ENCODE data around the gene NT5C.

The NT5C gene

DNA sequence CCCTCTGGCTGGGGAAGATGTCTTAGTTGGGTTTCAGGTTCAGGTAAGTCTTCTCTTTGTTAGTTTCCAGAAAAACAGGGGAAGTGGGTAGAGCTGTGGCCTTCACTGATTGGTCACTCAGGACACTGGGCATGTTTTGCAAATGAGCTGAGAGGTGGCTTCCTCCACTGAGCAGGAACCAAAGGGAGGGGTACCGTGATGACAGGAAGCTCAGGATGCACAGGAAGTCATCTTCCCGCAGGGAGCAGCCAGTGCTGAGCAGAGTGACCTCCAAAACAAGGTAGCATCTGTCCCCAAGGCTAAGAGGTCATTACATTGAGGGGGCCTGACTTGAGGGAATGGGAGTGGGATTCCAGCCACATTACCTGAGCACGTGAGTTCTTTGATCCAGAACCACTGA is 5.6 kb downstream of the NT5C start:
- no peak overlapping the region for H3K4me3 ChIP-seq (replicated peaks; ENCODE audit: low read depth, low read length)
- no peak for DNase-seq (ENCODE audit: extremely low read depth, low read depth)
- TF ChIP-seq, protein P1, sequence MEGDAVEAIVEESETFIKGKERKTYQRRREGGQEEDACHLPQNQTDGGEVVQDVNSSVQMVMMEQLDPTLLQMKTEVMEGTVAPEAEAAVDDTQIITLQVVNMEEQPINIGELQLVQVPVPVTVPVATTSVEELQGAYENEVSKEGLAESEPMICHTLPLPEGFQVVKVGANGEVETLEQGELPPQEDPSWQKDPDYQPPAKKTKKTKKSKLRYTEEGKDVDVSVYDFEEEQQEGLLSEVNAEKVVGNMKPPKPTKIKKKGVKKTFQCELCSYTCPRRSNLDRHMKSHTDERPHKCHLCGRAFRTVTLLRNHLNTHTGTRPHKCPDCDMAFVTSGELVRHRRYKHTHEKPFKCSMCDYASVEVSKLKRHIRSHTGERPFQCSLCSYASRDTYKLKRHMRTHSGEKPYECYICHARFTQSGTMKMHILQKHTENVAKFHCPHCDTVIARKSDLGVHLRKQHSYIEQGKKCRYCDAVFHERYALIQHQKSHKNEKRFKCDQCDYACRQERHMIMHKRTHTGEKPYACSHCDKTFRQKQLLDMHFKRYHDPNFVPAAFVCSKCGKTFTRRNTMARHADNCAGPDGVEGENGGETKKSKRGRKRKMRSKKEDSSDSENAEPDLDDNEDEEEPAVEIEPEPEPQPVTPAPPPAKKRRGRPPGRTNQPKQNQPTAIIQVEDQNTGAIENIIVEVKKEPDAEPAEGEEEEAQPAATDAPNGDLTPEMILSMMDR (IDR thresholded peaks at IDR 0.05; ENCODE audit: low read depth, low read length, missing control alignments) = no peak

DNA sequence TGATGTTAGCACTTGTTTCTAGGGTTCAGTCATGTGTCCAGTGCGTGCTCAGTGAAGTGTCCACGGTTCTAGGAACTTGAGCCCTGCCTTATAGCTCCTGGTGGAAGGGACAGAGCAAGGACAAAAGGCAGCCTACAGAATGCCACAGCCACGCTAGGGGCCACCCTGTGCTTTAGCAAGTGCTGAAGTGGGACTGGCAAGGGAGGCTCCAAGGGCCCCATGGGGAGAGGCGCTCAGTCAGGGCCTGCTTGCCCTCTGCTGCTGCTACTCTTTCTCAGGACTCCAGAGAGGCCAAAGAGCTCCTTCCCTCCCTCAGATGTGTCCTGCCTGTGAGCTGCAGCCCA is 6.8 kb downstream of the NT5C start:
- no peak overlapping the region for H3K4me3 ChIP-seq (replicated peaks; ENCODE audit: low read depth, low read length)
- no peak for DNase-seq (ENCODE audit: extremely low read depth, low read depth)
- TF ChIP-seq, protein P1 (IDR thresholded peaks at IDR 0.05; ENCODE audit: low read depth, low read length, missing control alignments) = no peak

DNA sequence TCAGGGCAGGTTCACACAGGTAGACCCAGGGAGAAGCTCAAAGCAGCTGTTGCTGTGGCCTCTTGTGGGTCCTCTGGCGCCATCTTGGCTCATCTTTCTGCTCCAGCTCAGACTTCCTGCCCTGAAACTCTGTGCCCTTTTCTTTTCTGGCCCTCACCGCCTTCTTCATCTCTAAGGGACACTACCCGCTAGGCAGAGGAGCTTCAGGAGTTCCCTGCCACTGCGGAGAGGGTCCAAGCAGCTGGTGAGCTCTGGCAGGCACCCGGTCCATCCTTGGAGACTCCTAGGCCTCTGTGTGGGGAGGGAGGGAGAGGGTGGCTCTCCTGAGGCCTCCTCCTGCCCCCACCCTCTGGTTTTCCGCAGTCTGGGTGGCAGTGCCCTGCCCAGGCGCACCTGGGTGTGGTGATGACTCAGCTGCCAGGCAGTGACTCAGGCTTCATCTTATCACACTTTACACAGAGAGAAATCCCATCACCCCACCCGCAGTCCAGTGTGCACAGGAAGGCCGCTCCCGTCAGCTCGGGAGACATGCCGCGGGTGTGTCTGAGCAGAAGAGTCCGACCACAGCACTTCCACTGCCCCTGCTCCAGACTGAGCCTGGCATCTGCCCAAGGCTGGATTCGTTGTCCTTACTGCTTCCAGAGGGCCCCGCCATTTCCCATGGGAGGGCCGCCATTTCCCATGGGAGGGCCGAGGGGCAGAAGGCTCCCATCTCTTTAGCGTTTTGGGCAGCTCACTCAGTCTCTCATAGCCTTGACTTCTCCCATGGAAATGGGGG is 7.3 kb downstream of the NT5C start:
- TF ChIP-seq, protein P1 (IDR thresholded peaks at IDR 0.05; ENCODE audit: low read depth, low read length, missing control alignments) = no peak
- DNase-seq (ENCODE audit: extremely low read depth, low read depth) = peak; percentile 42
- no peak overlapping the region for H3K4me3 ChIP-seq (replicated peaks; ENCODE audit: low read depth, low read length)

DNA sequence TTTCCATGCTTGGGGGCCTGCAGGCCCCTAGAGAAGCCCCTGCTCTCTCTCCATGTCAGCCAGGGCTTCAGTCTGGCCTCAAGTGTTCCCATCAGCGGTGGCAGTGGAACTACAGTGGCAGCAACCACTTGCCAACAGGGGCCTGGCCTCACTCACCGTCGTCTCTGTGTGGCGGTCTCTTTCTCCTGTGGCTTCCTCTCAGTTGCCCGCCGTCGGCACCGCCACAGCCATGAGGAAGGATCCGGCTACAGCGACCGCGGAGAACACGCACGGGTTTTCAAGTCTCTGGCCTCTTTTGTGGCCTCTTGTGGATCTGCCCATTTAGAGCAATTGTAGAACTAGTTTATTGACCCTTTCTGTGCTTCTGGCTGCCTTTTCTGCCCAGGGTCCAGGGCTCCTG is 13.2 kb downstream of the NT5C start:
- no peak overlapping the region for H3K4me3 ChIP-seq (replicated peaks; ENCODE audit: low read depth, low read length)

DNA sequence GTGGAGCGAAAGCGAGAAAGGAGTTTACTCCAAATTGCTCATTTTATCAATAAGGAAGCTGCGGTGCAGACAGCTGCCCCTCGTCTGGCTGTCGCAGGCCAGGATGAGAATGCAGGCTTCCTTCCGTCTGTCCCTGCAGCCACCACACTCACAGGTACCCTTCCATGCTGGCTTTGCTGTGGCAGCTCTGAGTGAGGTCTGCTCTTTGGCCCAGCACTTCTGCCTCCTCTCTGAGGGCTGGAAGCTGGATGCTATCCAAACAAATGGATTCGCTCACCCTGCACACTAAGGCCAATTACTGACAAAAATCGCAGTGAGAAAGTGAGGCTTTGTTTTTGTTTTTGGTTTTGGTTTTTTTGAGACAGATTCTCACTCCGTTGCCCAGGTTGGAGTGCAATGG is 14.8 kb downstream of the NT5C start:
- no peak for DNase-seq (ENCODE audit: extremely low read depth, low read depth)
- TF ChIP-seq, protein P1 (IDR thresholded peaks at IDR 0.05; ENCODE audit: low read depth, low read length, missing control alignments) = no peak
- no peak overlapping the region for H3K4me3 ChIP-seq (replicated peaks; ENCODE audit: low read depth, low read length)

More for the DNA sequence above, 13.2 kb downstream of the NT5C start:
- DNase-seq (ENCODE audit: extremely low read depth, low read depth) = no peak
- TF ChIP-seq, protein P1 (IDR thresholded peaks at IDR 0.05; ENCODE audit: low read depth, low read length, missing control alignments) = no peak

DNA sequence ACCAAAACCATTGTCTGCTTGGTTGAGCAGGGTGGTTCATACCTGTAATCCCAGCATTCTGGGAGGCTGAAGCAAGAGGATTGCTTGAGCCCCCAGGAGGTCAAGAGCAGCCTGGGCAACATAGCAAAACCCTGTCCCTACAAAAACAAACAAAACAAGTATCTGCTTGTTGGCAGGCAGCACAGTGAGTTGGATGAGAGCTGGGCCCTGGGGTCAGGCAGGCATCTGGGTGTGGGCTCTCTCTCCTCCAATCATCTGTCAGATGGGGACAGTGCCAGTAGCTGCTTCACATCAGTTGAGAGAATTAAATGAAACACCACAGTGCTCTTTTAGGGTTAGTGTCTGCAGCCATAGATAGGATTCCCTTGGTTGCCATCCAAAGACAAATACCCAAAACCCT is 16.0 kb downstream of the NT5C start:
- TF ChIP-seq, protein P1 (IDR thresholded peaks at IDR 0.05; ENCODE audit: low read depth, low read length, missing control alignments) = no peak
- DNase-seq (ENCODE audit: extremely low read depth, low read depth) = no peak
- no peak overlapping the region for H3K4me3 ChIP-seq (replicated peaks; ENCODE audit: low read depth, low read length)

All from HFF-Myc (cell line).